Upper lobe of right lung (tissue), 1 donor: ENCODE data around the gene ITIH6. TPM values are rescaled to one million over a fixed set of nuclear protein-coding genes. Genes with fewer than 3 reads are reported as not detected.
"Not testable (repeated sequence)": the region's sequence is repeated elsewhere in the genome, so short reads cannot be mapped to it uniquely, and the experiment has no call there.

Source experiments
- ATAC-seq: fragments of 200-7000 bp; cut with Tn5 transposase; one replicate; pipeline ENCODE4 v1.9.1; 2020; ENCODE audit warnings: mild to moderate bottlenecking, moderate library complexity
- DNase-seq: peaks from one replicate; pipeline ENCODE4 v3.0.0-alpha.2; 2020
- H3K27ac ChIP-seq: fragments of 200-600 bp; one replicate; pipeline ENCODE4 v1.8.0; 2022
- H3K27me3 ChIP-seq: fragments of 200-600 bp; one replicate; pipeline ENCODE4 v1.8.0; 2022; ENCODE audit warnings: mild to moderate bottlenecking
- H3K36me3 ChIP-seq: fragments of 200-600 bp; one replicate; pipeline ENCODE4 v1.8.0; 2022
- H3K4me1 ChIP-seq: fragments of 200-600 bp; one replicate; pipeline ENCODE4 v1.8.0; 2022
- H3K4me3 ChIP-seq: fragments of 200-600 bp; one replicate; pipeline ENCODE4 v1.8.0; 2022; ENCODE audit warnings: mild to moderate bottlenecking
- H3K9me3 ChIP-seq: fragments of 200-600 bp; one replicate; pipeline ENCODE4 v1.8.0; 2022
- CTCF ChIP-seq: fragments of 200-600 bp; IDR thresholded peaks from one replicate; pipeline ENCODE4 v1.8.0; 2022; ENCODE audit warnings: antibody characterized with exemption
- intact Hi-C: fragments of 100-400 bp; cut with DNase I; formaldehyde crosslinking; loops from one replicate; pipeline ENCODE4 v1.11.0; 2022
- total RNA-seq: library from RNA; stranded (reverse); fragmentation: NEBNext Ultra II Directional; extraction: Animal tissue kit (Norgen Biotek cat#: 25700); gene quantifications from one replicate; pipeline ENCODE4 v1.2.1, GENCODE V29; 2021
- donor health status: DM: no; HTN: yes; CAD: no; lungs with severe emphysema.

Gene ITIH6
- total RNA-seq, 1 donor from 2014 or later: not detected

GRCh38 chrX:54747733-54748393, 50.2 kb downstream of the ITIH6 start:
- Histone ChIP-seq H3K9me3 (no peaks in the 10 kb centered on the region), H3K27ac (no peak overlapping the region), H3K36me3 (no peaks in the 10 kb centered on the region), H3K27me3 (no peaks in the 10 kb centered on the region), H3K4me3 (no peak overlapping the region), H3K4me1 (no peaks in the 10 kb centered on the region)
- ATAC-seq (no peak), DNase-seq (no peak)
- no peak for TF ChIP-seq CTCF
- intact Hi-C loops: no loop called here

- Histone ChIP-seq H3K27ac (no peak overlapping the region), H3K27me3 (no peaks in the 10 kb centered on the region), H3K4me1 (no peaks in the 10 kb centered on the region), H3K4me3 (no peak overlapping the region), H3K36me3 (no peaks in the 10 kb centered on the region), H3K9me3 (no peaks in the 10 kb centered on the region)
- DNase-seq (no peak), ATAC-seq (no peak)
- no peak for TF ChIP-seq CTCF
- intact Hi-C loops: no loop called here
These were observed 51.1 kb downstream of the ITIH6 start for GRCh38 chrX:54746928-54747327.

- no peak overlapping the region for H3K4me3 ChIP-seq
- no peaks in the 10 kb centered on the region for H3K36me3 ChIP-seq
- no peaks in the 10 kb centered on the region for H3K9me3 ChIP-seq
- intact Hi-C loops: no loop called here
- no peak for DNase-seq
- no peak overlapping the region for H3K27ac ChIP-seq
- no peaks in the 10 kb centered on the region for H3K4me1 ChIP-seq
- H3K27me3 ChIP-seq: no peaks in the 10 kb centered on the region
- no peak for TF ChIP-seq CTCF
- ATAC-seq: no peak
These were observed 52.4 kb downstream of the ITIH6 start for GRCh38 chrX:54745676-54746075.

GRCh38 chrX:54738567-54738966, 59.5 kb downstream of the ITIH6 start:
- H3K36me3 ChIP-seq, H3K4me1 ChIP-seq, H3K27me3 ChIP-seq, DNase-seq, H3K4me3 ChIP-seq, H3K9me3 ChIP-seq, ATAC-seq, intact Hi-C loops, H3K27ac ChIP-seq: not testable (repeated sequence)

GRCh38 chrX:54736298-54736942, 61.6 kb downstream of the ITIH6 start:
- H3K4me3 ChIP-seq, H3K4me1 ChIP-seq, H3K27ac ChIP-seq, intact Hi-C loops, ATAC-seq, H3K9me3 ChIP-seq, H3K36me3 ChIP-seq, DNase-seq, H3K27me3 ChIP-seq: not testable (repeated sequence)

- no peak overlapping the region for H3K27ac ChIP-seq
- TF ChIP-seq CTCF: no peak
- no peaks in the 10 kb centered on the region for H3K36me3 ChIP-seq
- ATAC-seq: no peak
- no peaks in the 10 kb centered on the region for H3K27me3 ChIP-seq
- H3K4me3 ChIP-seq: no peak overlapping the region
- DNase-seq: no peak
- H3K9me3 ChIP-seq: no peaks in the 10 kb centered on the region
- H3K4me1 ChIP-seq: no peaks in the 10 kb centered on the region
- intact Hi-C loops: no loop called here
These were observed 76.6 kb downstream of the ITIH6 start for GRCh38 chrX:54721424-54721823.
